Posterior vena cava (tissue), 2 donors: ENCODE measurements around the gene TBC1D16. TPM values are rescaled to one million over a fixed set of nuclear protein-coding genes. Genes with fewer than 3 reads are reported as not detected.

Experiments used
- DNase-seq: peaks from one replicate; pipeline ENCODE4 v3.0.0-alpha.2; 2020; ENCODE audit warnings: low spot score
- intact Hi-C, 2 donors: fragments of 100-400 bp; cut with DNase I; formaldehyde crosslinking; loops; one replicate each; pipeline versions ENCODE4 v1.14.1 to v1.14.2; 2022 to 2023
- total RNA-seq, 2 donors: library from RNA; stranded (reverse); fragmentation: NEBNext Ultra II Directional; extraction: Animal tissue kit (Norgen Biotek cat#: 25700); gene quantifications; one replicate each; pipeline ENCODE4 v1.2.1, GENCODE V29; 2021
- donor health status: DM: yes; HTN: yes; CAD: no.
- donor health status: DM: yes; HTN: yes; CAD: no.

The TBC1D16 gene
- total RNA-seq, 2 donors from 2014 or later: 38.9 to 57.9 TPM

DNA sequence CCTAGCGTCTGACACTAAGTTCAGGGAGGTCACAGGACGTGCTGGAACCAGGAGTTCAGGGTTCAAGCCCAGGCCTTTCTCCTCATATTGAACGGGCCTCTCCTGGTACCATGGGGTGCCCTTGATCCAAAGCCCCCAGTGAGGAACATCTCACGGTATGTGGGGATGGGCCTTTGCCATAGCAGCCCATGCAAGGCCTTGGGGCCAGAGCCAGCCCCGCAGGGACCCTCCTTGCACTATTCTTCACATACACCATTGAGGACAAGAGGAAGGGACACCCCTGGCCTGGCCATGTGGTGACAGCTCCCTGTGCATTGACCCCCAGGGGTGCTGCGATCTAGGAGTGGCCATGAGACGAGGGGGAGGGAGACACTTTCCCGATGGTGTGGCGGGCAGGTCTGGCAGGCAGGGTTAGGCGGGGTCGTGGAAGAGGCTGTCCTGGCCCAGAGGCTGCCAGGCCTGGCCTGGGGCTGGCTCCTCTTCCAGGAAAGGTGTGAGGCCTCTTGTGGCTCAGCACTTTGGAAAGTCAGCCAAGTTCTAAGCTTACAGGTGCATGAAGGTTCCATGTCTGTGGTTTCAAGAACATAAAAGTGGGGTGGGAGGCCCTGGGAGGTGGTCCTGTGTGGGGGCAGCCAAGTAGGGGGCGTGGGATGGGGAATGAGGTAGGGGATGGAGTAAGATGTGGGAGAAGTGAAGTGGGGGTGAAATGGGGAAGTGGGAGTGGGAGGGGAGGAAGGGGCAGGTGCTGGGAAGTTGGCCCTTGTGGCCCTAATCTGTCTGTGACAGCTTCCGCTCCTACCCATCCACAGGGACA is 107.8 kb downstream of the TBC1D16 start:
- DNase-seq: no peak
- intact Hi-C loops: no loop called here

DNA sequence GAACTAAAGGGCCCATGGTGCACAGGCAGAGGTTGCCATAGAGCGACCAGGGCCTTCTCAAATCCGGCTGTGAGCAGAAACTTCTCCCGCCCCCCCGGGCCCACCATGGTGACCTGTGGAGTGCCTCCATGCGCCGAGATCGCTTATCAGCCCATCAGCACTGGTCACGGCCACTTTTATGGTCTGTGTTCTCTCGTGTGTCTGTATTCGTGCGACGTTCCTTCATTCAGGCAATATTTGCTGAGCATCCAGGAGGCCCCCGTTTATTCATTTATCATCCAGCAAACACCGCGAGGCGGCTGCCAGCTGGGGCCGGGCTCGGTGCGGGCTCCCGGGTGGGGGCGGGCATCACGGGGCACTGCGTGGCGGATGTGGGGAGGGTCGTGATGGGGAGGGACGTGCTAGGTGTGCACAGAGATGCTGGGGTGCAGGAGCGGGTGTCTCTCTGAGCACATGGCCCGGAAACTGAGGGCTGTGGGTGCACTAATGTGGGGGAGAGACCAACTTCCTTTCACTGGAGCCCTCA is 108.5 kb downstream of the TBC1D16 start:
- intact Hi-C loops: no loop called here

DNA sequence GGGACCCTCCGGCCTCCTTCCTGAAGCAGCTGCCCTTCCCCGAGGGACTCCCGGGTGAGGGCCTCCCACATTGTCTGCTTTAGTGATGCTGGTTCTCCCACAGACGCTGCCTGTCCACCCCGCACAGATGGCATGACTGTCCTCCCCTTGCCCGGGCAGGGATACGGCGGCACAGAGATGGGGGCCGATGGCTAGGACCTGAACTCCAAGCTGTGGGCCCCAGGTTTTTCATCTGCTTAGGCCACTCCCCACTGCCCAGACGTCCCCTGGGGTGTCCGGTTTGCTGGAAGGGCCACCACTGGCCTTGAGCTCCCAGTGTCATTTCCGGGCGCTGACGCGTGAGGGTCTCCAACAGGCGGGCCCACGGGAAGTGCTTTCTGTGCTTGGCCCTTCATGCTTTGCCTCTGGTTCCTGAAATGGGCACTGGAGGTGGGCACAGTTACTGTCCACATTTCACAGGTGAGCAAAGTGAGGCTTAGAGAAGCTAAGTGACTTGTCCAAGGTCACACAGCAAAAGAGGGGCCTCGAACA is 109.0 kb downstream of the TBC1D16 start:
- no peak for DNase-seq
- intact Hi-C loops: no loop called here

More for the DNA sequence above, 108.5 kb downstream of the TBC1D16 start:
- no peak for DNase-seq

DNA sequence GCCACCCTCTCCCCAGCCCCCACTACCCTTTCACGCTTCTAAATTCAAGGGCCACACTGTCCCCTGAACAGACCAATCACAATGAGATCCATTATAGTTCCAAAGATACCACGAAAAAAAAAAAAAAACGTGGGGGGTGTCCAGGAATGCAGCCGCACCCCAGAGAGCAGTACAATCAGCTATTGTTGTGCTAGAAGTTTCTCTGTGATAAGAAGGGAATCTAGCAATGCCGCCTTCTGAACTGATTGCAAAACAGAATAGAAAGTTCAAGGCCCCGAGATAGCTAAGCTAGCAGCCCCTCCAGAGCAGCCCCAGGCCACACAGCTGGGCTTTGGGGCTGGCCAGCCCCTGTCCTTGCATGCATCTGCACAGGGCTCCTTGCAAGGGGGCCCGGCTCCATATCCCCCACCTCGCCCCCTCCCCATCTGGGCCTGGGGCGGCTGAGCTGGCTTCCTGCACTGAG is 109.5 kb downstream of the TBC1D16 start:
- intact Hi-C loops: no loop called here
- DNase-seq: no peak

DNA sequence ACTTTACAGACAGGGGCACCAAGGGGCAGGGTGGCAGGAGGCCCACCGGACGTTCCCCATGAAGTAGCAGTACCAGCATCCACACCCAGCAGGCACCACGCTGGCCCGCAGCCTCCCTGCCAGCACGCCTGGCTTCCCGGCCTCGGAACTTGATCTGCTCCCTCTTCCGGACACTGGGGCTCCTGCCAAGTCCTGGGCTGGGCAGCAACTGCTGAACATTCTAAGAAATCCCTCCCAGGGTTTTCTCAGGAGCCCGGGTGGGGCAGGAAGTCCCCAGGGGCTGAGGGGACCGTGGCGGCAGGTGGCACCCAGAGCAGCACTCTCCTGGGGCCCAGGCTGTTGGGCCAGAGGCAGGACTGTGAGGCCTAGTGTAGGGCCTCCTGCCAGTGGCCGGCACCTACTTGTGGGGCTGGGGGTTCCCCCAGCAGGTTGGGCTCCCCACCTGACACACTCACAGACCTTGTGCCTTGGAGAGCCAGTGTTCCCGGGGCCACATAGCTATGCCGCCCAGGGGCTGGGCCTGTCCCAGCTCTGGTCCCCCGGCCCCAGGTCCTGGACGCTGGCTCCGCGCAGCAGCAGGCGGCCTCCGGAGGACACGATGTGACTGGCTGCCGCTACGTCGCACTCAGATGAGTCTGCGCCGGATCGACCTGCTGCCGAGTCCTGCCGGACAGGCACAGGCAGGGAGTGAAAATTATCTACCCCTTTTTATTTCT is 110.3 kb downstream of the TBC1D16 start:
- no peak for DNase-seq
- intact Hi-C loops: no loop called here

DNA sequence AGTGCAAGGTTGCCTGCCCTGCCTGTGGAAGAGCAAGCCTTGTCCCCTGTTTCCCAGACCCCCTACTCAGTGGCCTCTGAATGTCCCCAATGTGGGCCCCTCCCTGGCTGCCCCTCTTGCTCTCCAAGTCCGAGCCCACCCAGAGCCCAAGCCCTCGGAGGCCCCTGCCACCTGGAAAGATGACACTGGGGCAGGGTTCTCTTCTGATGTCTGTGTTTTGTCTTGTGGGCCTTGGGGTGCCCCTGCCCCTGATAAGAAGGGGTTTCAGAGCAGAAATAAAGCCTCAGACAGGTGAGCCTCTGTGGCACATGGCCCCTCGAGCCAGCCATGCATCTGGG is 111.1 kb downstream of the TBC1D16 start:
- intact Hi-C loops: no loop called here
- no peak for DNase-seq

DNA sequence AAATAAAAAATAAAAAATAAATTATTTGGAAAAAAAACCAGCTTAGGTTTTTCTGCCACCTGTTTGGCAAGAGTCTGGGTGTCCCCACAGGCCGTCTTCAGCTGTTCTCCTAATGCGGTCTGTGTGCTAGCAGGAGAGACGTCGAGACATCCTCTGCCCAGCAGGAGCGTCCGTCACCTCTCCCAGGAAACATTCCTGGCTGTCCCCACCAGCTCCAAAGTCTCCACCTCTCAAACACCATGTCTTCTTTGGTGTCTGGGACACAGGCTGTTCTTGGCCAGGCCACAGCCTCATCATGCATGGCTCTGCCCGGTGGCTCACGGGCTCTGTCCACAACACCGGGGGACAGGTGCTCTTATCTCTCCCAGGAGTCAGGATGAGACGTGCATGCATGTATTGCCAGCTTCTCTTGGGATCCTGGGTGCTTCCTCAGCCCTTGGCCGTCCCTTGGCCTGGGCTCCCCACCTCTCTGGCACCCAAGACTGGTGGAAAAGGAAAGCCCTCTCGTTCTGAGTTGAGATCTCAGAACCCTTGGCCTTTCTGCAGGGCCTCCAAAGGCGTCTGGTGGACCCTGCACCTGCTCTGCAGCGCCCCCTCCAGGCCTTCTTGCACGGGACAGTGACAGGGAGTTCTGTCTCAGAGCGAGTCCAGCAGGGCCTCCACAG is 111.6 kb downstream of the TBC1D16 start:
- DNase-seq: no peak

DNA sequence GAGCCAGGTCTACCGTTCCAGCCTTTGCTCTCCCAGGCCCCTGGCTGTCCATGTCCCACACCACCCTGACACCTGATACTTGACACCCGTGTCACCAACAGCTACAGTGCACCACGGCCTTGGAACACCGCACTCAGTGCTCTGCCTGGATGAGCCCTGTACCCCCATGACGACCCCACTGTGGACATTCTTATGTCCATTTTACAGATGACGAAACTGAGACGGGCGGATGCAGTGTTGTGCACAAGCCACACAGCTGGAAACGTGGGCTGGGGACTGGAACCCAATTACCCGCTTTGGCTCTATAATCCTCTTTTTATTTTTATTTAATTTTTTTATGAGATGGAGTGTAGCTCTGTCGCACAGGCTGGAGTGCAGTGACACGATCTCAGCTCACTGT is 112.9 kb downstream of the TBC1D16 start:
- intact Hi-C loops: no loop called here
- no peak for DNase-seq

More for the DNA sequence above, 111.6 kb downstream of the TBC1D16 start:
- intact Hi-C loops: no loop called here

DNA sequence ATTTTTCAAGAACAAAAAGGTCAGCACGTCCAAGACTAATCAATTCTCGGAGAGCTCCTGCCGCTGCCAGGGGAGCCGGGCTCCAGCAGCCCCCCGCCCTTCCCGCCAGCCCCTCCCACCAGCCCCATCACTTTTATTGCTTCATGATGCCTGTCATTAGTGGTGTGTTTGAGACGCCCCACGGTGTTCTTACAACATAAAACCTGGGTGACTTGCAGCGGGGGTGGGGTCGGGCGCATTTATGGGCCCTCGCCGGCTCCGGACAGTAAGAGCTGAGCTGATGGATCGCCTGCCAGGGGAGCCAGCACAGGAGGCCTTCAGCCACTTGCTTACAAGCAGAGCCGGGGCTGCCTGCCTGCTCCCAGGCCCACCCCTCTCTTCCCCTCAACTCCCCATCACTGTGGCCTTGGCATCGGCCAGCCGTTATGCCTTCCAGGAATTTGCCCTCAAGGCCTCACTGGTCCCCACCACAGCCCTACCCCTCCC is 113.5 kb downstream of the TBC1D16 start:
- DNase-seq: no peak
- intact Hi-C loops: no loop called here

DNA sequence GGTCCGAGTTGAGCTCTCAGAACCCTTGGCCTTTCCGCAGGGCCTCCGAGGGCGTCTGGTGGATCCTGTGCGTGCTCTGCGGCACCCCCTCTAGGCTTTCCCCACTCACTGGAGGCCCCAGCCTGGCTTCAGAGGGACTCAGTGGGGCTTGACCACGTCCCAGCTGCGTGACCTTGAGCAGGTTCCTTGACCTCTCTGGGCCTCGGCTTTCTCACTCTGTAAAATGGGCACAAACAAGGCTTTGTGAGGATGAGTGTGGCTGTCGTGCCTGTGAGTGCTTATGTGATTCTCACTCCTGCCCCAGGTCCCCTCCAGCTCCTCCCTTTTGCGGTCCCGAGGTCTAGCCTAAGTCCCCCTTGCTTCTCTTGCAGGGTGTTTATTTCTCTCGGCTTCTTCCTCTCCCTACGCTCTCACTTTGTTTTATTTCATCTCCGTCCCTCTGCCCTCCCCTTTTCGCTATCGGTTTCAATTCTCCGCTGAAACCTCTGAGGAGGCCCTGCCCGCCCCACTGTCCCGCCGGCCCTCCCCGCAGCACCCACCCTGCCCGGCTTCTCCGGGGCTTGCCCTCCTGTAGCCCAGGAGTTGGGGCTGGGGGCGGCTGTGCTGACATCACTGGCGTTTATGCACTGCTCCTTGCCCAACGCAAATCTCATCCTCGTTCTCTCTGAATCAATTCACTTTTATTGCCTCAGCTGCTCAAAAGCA is 114.1 kb downstream of the TBC1D16 start:
- no peak for DNase-seq
- intact Hi-C loops: no loop called here

DNA sequence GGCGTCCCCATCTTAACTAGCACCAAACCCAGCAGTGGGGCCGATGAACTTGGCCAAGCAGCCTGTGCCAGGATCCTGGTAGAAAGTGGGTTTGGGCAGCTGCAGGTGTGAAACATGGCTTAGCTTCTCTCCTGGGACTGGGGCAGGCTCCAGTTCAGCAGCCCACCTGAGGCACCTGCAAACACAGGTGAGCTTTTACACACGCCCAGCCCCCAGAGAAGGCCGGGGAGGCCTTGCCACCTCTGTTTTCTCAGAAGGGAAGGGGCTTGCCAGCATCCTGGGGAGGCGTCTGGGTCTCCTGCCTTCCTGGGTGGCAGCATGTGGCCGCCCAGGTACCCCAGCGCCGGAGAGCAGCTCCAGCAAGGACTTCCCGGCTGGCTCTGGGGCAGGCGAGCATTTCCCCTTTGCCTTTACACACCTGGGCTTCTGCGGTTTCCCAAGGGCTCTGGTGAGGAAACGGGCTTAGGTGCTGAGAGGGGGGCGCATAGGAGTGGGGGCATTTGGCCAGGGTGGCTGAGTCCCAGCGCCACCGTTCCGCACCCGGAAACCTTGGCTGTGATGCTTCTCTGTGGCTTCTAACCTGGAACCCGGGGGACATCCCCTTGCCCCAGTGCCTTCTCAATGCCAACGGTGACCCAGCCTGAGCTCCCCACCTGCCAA is 114.8 kb downstream of the TBC1D16 start:
- DNase-seq: no peak
- intact Hi-C loops: no loop called here

DNA sequence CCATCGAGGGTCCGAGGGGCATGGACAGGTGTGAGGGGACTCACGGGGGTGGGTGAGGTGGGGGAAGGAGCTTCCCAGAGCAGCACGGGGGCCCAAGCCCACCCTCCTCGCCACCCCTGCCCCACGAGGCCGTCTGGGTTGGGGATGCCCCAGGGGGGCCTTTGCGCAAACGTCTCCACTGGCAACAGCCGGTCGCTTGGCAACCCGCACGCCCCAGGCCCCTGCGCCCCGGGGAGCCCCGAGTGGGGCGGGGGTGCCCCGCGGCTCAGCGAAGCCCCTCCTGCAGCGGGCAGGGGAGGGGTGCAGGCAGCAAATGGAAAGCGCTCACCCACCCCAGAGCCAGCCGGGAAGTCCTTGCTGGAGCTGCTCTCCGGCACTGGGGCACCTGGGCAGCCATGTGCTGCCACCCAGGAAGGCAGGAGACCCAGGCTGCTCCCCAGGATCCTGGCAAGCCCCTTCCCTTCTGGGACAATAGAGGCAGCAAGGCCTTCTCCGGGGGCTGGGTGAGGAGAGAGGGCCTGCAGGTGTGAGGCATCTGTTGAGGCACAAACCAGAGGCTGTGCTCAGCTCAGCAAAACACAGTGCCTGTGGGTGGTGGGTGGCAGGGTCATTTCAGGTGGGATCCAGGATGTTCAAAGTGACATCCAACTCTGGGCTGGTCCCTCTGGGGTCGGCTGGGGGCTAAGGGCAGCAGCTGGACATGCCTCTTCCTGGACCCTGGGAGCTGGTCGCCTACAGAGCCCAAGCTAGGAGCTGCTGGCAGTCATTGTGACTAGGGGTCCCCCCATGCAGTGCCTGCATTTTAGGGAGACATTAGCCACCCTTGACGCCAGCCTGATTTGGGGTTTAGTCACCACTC is 115.6 kb downstream of the TBC1D16 start:
- DNase-seq: no peak
- intact Hi-C loops: no loop called here

DNA sequence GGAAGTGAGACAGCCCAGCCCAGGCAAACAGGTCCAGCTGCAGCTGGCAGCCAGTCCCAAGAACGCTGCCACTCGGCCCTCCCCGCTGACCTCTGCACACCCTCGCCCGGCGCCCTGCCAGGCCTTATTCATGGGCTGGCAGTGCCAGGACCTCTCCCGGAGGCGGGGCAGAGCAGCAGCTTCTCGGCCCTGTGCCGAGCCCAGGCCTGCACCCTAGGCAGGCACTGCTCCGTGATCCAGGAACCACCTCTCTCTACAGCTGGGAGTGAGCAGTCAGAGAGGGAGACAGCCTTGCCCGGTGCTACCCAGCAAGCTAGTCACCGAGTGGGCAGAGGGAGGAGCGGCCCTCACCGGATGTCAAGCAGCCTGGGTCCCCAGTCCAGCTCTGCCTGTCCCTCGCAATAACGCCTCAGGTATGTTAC is 116.5 kb downstream of the TBC1D16 start:
- no peak for DNase-seq
- intact Hi-C loops: no loop called here

DNA sequence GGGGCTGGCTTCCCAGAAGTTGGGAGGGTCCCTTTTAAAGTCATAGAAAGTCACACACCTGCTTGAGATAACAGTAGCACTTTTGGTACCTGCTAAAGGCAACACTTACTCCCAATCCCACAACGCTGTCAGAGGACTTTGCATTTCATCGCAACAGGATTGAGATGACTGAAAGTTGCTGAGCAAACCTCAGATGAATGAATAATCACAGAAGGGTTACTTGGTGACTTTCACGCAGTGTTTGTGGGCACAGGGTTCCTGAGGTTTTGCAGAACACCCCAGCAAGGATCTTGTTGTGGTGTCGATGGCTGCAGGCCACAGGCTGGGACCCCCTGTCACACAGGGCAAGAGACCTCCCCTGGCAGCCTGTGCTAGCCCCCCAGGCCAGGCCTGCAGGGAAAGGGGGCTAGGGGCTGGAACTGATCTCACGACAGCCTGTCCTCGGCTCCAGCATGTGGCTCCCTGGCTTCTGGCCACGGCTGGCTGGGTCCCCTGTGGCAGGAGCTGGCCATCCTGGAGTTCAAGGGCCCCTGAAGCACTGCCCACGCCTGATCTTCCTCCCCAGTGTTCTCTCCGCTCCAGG is 117.0 kb downstream of the TBC1D16 start:
- intact Hi-C loops: no loop called here
- no peak for DNase-seq

DNA sequence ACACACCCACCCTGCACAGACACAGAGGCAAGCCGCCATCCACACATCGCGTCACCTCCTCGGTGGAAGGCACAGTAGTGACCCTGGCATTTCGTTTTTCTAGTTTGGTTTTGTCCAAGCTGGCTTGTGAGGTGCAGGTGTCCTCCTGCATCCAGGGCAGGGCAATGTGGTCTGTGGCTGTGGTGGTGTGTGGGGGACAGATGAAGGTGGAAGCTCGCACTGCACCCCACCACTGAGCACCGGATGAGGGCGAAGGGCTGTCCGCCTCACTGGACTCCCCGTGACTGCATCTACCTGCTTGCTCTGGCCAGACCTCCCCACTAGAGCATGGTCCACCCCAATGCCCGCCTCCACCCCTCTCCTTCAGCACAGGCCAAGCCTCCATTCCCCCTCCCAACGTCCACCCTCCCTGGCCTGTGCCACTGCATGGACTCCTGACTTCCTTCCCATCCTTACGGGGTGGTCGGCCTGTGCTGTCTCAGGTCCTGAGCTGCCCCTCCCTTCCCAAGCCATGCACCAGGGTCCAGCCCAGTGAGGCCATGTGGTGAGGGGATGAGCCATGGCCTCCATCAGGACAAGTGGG is 117.7 kb downstream of the TBC1D16 start:
- intact Hi-C loops: no loop called here
- DNase-seq: no peak

DNA sequence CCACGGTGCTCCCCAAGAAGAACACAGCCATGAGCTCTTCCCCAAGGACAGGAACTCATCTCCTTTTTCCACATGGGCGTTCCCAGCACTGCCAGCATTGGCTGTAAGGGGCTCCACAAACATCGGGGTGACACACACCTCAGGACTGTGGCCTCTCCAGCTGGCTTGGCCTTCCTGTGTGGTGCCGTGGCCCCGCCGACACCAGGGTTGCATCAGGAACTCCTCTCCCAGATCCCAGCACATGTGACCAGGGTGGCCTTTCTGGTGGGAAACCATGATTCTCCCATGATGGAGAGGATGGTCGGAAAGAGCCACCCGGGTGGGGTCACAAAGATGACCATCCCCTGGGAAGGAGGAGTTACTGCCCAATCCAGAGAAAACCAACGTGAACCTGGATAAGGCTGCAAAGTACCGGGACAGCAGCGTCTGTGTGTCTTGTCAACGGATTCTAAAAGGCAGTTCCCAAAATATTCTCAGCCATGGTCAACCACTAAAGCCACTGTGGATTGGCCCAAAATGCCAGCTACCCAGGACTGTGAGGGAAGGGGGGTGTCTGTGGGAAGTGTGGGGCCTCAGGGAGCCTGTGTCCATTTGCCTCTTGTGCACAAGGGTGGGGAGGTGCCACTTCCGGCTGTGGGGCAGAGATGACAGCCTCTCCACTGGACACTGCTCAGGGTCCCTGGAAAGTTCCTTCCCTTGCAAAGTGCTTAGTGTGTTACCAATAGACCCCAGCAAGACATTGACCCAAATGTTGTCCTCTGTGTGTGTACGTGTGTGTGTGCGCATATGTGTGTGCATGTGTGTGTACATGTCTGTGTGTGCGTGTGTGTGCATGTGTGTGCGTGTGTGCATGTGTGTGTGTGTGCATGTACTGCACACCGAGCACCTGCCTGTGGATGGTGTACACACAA is 118.4 kb downstream of the TBC1D16 start:
- DNase-seq: no peak
- intact Hi-C loops: no loop called here
